Neural crest cell (in vitro differentiated cells): ENCODE results near the gene EGLN2. TPM values are rescaled to one million over a fixed set of nuclear protein-coding genes. Genes with fewer than 3 reads are reported as not detected.

Source experiments
- DNase-seq: peaks from one replicate; pipeline ENCODE4 v3.0.0; 2021; ENCODE audit warnings: low read depth, mixed read lengths, low spot score
- H3K27ac Mint-ChIP-seq: one replicate; pipeline ENCODE4 v1.8.0; 2021; ENCODE audit warnings: mild to moderate bottlenecking, mixed read lengths; ENCODE audit not compliant: unreplicated experiment
- H3K27me3 Mint-ChIP-seq: 2 replicates; pipeline ENCODE4 v1.8.0; 2021; ENCODE audit warnings: low read depth, mild to moderate bottlenecking, mixed read lengths
- H3K36me3 Mint-ChIP-seq: 2 replicates; pipeline ENCODE4 v1.8.0; 2021; ENCODE audit warnings: low read depth, mild to moderate bottlenecking, mixed read lengths
- H3K4me1 Mint-ChIP-seq: 2 replicates; pipeline ENCODE4 v1.8.0; 2021; ENCODE audit warnings: mixed read lengths
- H3K4me3 Mint-ChIP-seq: one replicate; pipeline ENCODE4 v1.8.0; 2021; ENCODE audit warnings: mild to moderate bottlenecking, mixed read lengths
- H3K9me3 Mint-ChIP-seq: 2 replicates; pipeline ENCODE4 v1.8.0; 2021; ENCODE audit warnings: mixed read lengths
- total RNA-seq: library from RNA; stranded (reverse); gene quantifications from 2 replicates; pipeline ENCODE4 v1.2.1, GENCODE V29; 2021
- TF ChIP-seq, protein P1 (sequence below): fragments of 200-600 bp; sonication (generic); conservative IDR thresholded peaks from 2 replicates; pipeline ENCODE4 v1.5.0; 2021; ENCODE audit warnings: antibody characterized with exemption, mild to moderate bottlenecking

The EGLN2 gene
- total RNA-seq, 1 donor from 2014 or later: 113 TPM

GRCh38 chr19:40785526-40785925, 13.5 kb upstream of the EGLN2 start:
- no peaks in the 10 kb centered on the region for H3K4me1 Mint-ChIP-seq

GRCh38 chr19:40786060-40787037, 12.6 kb upstream of the EGLN2 start:
- Mint-ChIP-seq H3K27me3 (no peaks in the 10 kb centered on the region), H3K4me3 (no peak overlapping the region), H3K36me3 (peaks cover 8% of the 10 kb centered on the region), H3K27ac (no peak overlapping the region), H3K9me3 (no peaks in the 10 kb centered on the region), H3K4me1 (peaks cover 4% of the 10 kb centered on the region)
- no peak for DNase-seq
- TF ChIP-seq, protein P1, sequence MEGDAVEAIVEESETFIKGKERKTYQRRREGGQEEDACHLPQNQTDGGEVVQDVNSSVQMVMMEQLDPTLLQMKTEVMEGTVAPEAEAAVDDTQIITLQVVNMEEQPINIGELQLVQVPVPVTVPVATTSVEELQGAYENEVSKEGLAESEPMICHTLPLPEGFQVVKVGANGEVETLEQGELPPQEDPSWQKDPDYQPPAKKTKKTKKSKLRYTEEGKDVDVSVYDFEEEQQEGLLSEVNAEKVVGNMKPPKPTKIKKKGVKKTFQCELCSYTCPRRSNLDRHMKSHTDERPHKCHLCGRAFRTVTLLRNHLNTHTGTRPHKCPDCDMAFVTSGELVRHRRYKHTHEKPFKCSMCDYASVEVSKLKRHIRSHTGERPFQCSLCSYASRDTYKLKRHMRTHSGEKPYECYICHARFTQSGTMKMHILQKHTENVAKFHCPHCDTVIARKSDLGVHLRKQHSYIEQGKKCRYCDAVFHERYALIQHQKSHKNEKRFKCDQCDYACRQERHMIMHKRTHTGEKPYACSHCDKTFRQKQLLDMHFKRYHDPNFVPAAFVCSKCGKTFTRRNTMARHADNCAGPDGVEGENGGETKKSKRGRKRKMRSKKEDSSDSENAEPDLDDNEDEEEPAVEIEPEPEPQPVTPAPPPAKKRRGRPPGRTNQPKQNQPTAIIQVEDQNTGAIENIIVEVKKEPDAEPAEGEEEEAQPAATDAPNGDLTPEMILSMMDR: no peak

More at GRCh38 chr19:40785526-40785925, 13.5 kb upstream of the EGLN2 start:
- TF ChIP-seq, protein P1: no peak
- H3K27ac Mint-ChIP-seq: no peak overlapping the region
- H3K9me3 Mint-ChIP-seq: no peaks in the 10 kb centered on the region
- DNase-seq: no peak
- no peaks in the 10 kb centered on the region for H3K27me3 Mint-ChIP-seq
- no peak overlapping the region for H3K4me3 Mint-ChIP-seq
- peaks cover 9% of the 10 kb centered on the region for H3K36me3 Mint-ChIP-seq

DNA sequence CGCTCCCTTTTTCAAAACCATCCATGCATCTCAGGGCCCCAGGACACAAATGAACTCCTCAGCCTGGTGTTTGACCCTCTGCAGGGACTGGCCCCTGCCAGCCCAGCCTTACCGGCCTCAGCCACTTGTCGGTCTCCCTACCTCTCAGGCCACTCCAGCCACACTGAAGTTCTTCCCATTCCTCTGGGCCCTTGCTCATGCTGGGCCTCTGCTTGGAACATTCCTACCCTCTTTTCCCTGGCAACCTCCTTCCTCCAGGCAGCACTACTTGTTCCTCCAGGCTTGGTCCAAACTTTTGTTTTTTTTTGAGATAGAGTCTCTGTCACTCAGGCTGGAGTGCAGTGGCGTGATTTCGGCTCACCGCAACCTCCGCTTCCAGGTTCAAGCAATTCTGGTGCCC, 7.6 kb upstream of the EGLN2 start:
- H3K4me3 Mint-ChIP-seq: no peak overlapping the region
- peak overlapping the region; percentile 81 for H3K27ac Mint-ChIP-seq
- H3K4me1 Mint-ChIP-seq: peaks cover 7% of the 10 kb centered on the region
- no peak for DNase-seq
- TF ChIP-seq, protein P1: no peak
- no peaks in the 10 kb centered on the region for H3K9me3 Mint-ChIP-seq
- H3K36me3 Mint-ChIP-seq: peaks cover 4% of the 10 kb centered on the region
- H3K27me3 Mint-ChIP-seq: no peaks in the 10 kb centered on the region

- peaks cover 4% of the 10 kb centered on the region for H3K36me3 Mint-ChIP-seq
- H3K4me1 Mint-ChIP-seq: peaks cover 7% of the 10 kb centered on the region
- no peak for DNase-seq
- no peak overlapping the region for H3K4me3 Mint-ChIP-seq
- H3K27me3 Mint-ChIP-seq: no peaks in the 10 kb centered on the region
- TF ChIP-seq, protein P1: no peak
- H3K9me3 Mint-ChIP-seq: no peaks in the 10 kb centered on the region
- no peak overlapping the region for H3K27ac Mint-ChIP-seq
Measured at GRCh38 chr19:40791996-40792395, 7.0 kb upstream of the EGLN2 start.

GRCh38 chr19:40797166-40797962, 1.6 kb upstream of the EGLN2 start:
- Mint-ChIP-seq H3K36me3 (peaks cover 1% of the 10 kb centered on the region), H3K27me3 (no peaks in the 10 kb centered on the region), H3K4me3 (peak overlapping the region; percentile 95), H3K27ac (peak overlapping the region; percentile 50), H3K9me3 (no peaks in the 10 kb centered on the region), H3K4me1 (peaks cover 27% of the 10 kb centered on the region)
- TF ChIP-seq, protein P1: no peak
- no peak for DNase-seq
